GM10266 (cell line): ENCODE data around the gene NDFIP1.

Experiments
- DNase-seq: peaks from one replicate; pipeline ENCODE4 v3.0.0; 2012; ENCODE audit errors: extremely low spot score
- TF ChIP-seq, protein P1 (sequence below): IDR thresholded peaks from 2 replicates; pipeline ENCODE4 v1.5.1; 2012; ENCODE audit warnings: mild to moderate bottlenecking, low read depth; ENCODE audit not compliant: control insufficient read depth, insufficient read depth; ENCODE audit errors: missing control alignments

The NDFIP1 gene

DNA sequence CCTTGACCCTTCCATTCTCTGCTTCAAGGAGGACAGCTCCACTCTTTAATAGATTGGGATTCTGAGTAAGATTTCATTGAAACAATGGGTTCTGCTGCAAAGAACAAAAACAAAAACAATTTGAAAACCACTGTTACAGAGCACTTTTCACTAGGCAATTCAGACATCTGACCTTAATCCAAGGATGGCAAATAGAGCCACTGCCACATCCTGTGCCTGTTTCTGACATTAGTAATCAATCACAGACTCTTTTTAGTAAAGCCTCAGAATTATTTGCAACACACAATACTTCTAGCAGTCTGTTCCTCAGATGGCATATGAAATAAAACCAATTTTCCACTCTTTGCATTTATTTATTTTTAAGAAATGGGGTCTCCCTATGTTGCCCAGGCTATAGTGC lies 37.8 kb upstream of the NDFIP1 start:
- no peak for DNase-seq
- TF ChIP-seq, protein P1, sequence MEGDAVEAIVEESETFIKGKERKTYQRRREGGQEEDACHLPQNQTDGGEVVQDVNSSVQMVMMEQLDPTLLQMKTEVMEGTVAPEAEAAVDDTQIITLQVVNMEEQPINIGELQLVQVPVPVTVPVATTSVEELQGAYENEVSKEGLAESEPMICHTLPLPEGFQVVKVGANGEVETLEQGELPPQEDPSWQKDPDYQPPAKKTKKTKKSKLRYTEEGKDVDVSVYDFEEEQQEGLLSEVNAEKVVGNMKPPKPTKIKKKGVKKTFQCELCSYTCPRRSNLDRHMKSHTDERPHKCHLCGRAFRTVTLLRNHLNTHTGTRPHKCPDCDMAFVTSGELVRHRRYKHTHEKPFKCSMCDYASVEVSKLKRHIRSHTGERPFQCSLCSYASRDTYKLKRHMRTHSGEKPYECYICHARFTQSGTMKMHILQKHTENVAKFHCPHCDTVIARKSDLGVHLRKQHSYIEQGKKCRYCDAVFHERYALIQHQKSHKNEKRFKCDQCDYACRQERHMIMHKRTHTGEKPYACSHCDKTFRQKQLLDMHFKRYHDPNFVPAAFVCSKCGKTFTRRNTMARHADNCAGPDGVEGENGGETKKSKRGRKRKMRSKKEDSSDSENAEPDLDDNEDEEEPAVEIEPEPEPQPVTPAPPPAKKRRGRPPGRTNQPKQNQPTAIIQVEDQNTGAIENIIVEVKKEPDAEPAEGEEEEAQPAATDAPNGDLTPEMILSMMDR, result no peak

DNA sequence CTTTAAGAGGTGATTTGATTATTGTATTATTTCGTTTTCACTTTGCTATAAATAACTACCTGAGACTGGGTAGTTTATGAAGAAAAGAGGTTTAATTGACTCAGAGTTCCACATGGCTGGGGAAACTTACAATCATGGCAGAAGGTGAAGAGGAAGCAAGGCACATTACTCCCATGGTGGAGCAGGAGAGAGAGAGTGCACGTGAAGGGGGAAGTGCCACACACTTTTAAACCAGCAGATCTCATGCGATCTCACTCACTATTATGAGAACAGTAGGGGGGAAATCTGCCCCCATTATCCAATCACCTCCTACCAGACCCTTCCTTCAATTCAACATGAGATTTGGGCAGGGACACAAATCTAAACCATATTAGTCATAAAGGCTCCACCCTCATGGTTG lies 36.1 kb upstream of the NDFIP1 start:
- DNase-seq, result no peak
- TF ChIP-seq, protein P1, result no peak

DNA sequence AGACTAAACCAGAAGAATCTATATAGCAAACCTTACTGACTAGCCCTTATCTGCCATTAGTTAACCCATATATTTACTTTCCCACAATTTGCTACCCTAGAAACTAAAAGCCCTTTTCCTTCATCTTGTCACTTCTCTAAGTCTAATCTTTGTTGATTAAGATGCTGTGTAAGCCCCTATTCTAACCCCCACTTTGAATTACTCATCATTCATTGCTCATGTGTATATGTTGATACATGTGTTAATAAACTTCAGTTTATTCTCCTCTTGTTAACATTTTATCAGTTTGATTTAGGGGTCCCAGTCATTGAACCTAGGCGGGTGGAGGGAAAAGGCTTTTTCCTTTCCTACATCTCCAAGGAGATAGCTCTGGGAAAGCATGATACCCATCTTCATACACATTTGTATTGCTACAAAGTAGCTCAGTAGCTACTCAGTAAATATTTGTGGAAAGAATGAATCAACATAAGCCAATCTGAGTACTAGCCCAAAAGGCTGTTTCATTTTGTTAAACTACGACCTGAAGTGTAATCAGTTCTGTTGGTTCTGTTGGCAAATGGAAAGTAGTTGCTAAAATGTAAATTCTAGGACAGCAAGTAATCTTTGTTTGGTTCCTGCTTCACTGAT lies 35.1 kb upstream of the NDFIP1 start:
- no peak for DNase-seq
- TF ChIP-seq, protein P1, result no peak

DNA sequence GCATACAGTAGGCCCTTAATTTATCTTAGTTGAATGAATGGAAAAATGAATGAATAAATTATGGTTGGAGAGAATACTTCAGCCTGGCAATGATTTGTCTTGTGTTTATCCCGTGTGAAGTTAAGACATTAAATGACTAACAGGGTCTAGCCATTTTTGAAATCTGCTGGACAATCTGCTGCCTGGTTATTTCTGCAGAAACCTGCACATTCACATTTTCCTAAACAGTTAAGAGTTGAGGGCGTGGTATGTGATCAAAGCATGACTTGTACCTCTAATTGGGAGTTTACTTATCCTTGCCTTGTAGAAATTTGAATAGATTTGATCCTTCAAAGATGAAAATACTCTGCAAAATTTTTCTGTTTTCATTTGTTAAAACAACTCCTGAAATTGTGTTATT lies 34.6 kb upstream of the NDFIP1 start:
- TF ChIP-seq, protein P1, result no peak

DNA sequence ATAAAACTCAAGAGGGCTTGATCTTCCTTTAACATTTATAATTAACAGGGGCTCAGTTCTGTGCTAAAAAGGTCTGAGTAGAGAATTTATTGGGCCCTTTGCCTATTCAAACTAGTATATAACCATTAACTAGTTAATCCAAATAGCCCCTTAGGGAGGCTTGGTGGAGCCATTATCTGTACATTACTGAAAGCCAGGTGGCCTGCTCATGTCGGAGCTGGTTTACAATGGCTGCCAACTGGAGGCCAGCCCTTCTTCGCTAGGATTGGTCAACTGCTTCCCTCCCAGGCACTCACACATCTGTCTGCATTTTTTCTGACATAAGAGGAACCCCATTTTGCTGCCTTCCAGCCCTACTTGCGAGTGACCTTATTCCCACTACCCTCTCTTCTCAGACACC lies 30.4 kb upstream of the NDFIP1 start:
- DNase-seq, result no peak
- TF ChIP-seq, protein P1, result no peak

More for the DNA sequence above, 34.6 kb upstream of the NDFIP1 start:
- DNase-seq, result no peak

DNA sequence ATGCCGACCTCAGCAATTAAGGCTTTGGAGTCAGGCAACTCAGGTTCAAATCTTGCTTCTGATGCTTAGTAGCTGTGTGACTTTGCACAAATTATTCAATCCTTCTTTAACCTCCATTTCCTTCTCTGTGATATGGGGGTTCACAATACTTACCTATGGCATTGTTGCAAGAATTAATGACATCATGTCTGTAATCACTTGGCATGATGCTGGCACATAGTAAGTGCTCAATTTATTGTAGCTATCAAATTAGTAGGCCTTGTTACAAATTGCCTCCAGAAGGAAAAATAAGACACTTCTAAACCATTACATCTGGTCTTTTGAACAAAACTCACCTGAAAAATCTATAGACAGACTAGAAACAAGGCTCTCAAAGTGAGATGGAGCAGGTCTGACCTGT lies 29.9 kb upstream of the NDFIP1 start:
- no peak for DNase-seq
- TF ChIP-seq, protein P1, result no peak

DNA sequence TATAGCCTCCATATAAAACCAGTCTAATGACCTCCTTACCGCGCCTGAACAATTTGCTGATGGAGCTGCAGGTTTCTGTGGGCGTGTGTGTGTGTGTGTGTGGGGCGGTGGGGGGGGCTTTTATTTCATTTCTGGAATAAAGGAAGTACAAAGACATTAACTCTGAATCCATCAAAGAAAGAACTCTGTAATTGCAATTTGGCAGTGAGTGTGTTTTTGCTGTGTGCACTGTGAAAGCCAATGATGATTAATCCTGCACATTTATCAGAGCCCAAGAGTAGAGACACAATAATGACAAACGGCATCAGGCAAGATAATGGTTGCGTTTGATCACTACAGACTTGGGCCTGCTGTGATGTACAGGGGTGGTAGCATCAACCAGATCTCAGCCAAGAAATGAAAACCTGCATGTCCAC lies 29.3 kb upstream of the NDFIP1 start:
- TF ChIP-seq, protein P1, result no peak
- no peak for DNase-seq
